CD8-positive, alpha-beta memory T cell (primary cell): ENCODE measurements around the gene CIB1. TPM values are rescaled to one million over a fixed set of nuclear protein-coding genes. Genes with fewer than 3 reads are reported as not detected.
"Not testable (repeated sequence)": the region's sequence is repeated elsewhere in the genome, so short reads cannot be mapped to it uniquely, and the experiment has no call there.

ENCODE experiments used
- CTCF ChIA-PET: fragments of 350-600 bp; sonication (Branson Sonifier 250); formaldehyde crosslinking; loops from one replicate; lab custom pipeline; 2021; ENCODE audit warnings: antibody characterized with exemption; lab: Charles Lee
- POLR2A ChIA-PET: fragments of 350-600 bp; sonication (Branson Sonifier 250); formaldehyde crosslinking; loops from one replicate; lab custom pipeline; 2021; ENCODE audit warnings: antibody characterized with exemption; lab: Charles Lee
- DNase-seq, 5 donors: peaks; one replicate each; pipeline versions ENCODE4 v3.0.0 to v3.0.0-alpha.2; 2020 to 2022; ENCODE audit warnings: mixed read lengths in 1 of 5
- H3K27ac ChIP-seq: one replicate; pipeline ENCODE4 v1.7.0; 2013; ENCODE audit warnings: low read depth, mild to moderate bottlenecking, low read length, moderate library complexity
- H3K27me3 ChIP-seq: 2 replicates; pipeline ENCODE4 v1.7.0; 2013; ENCODE audit warnings: low read length, mild to moderate bottlenecking; ENCODE audit not compliant: insufficient read depth, poor library complexity, severe bottlenecking
- H3K36me3 ChIP-seq: 2 replicates; pipeline ENCODE4 v1.7.0; 2013; ENCODE audit warnings: mild to moderate bottlenecking, low read length, moderate library complexity; ENCODE audit not compliant: insufficient read depth
- H3K4me1 ChIP-seq: 2 replicates; pipeline ENCODE4 v1.7.0; 2013; ENCODE audit warnings: mild to moderate bottlenecking, low read length, moderate library complexity; ENCODE audit not compliant: insufficient read depth
- H3K4me3 ChIP-seq: 2 replicates; pipeline ENCODE4 v1.7.0; 2013; ENCODE audit warnings: mild to moderate bottlenecking, low read length
- H3K9me3 ChIP-seq: 2 replicates; pipeline ENCODE4 v1.7.0; 2013; ENCODE audit warnings: mild to moderate bottlenecking, low read length
- H3K27ac Mint-ChIP-seq, 8 donors: one replicate each; pipeline ENCODE4 v1.8.0; 2020 to 2021; ENCODE audit warnings: mixed read lengths in 8 of 8, mild to moderate bottlenecking in 6 of 8, inconsistent platforms in 3 of 8, moderate library complexity in 3 of 8
- H3K27me3 Mint-ChIP-seq, 2 donors: one replicate each; pipeline ENCODE4 v1.8.0; 2020 to 2021; ENCODE audit warnings: mixed read lengths in 2 of 2, mild to moderate bottlenecking in 1 of 2, moderate library complexity in 1 of 2
- H3K36me3 Mint-ChIP-seq, 3 donors: one replicate each; pipeline ENCODE4 v1.8.0; 2020 to 2021; ENCODE audit warnings: mixed read lengths in 3 of 3, inconsistent platforms in 1 of 3, mild to moderate bottlenecking in 1 of 3
- H3K4me1 Mint-ChIP-seq, 3 donors: one replicate each; pipeline ENCODE4 v1.8.0; 2020 to 2021; ENCODE audit warnings: mixed read lengths in 3 of 3, inconsistent platforms in 1 of 3, mild to moderate bottlenecking in 1 of 3
- H3K4me3 Mint-ChIP-seq, 7 donors: one replicate each; pipeline ENCODE4 v1.8.0; 2020 to 2021; ENCODE audit warnings: mixed read lengths in 7 of 7, mild to moderate bottlenecking in 6 of 7, moderate library complexity in 4 of 7, inconsistent platforms in 2 of 7
- H3K9me3 Mint-ChIP-seq, 5 donors: one replicate each; pipeline ENCODE4 v1.8.0; 2020 to 2022; ENCODE audit warnings: mixed read lengths in 5 of 5, mild to moderate bottlenecking in 3 of 5, moderate library complexity in 2 of 5, inconsistent platforms in 1 of 5
- polyA plus RNA-seq: library from polyadenylated mRNA; unstranded; fragments of 300-500 nt; fragmentation: Illumina TruSeq; gene quantifications from one replicate; pipeline ENCODE4 v1.2.3, GENCODE V29; 2021
- total RNA-seq, 2 experiments: library from RNA; stranded (reverse); gene quantifications; one replicate each; pipeline ENCODE4 v1.2.3, GENCODE V29; 2021

CIB1 gene
- total and polyA plus RNA-seq, 3 experiments from 2014 or later, result 162 to 251 (median 166) TPM

- no peak overlapping the region for H3K4me3 ChIP-seq
- H3K9me3 Mint-ChIP-seq, result no peaks in the 10 kb centered on the region
Measured at GRCh38 chr15:90189781-90190467, 43.8 kb downstream of the CIB1 start.

GRCh38 chr15:90188914-90189748 is 44.6 kb downstream of the CIB1 start:
- Histone ChIP-seq H3K27ac (peak overlapping the region; percentile 38), H3K4me1 (peaks cover 39% of the 10 kb centered on the region), H3K36me3 (no peaks in the 10 kb centered on the region), H3K4me3 (no peak overlapping the region), H3K27me3 (no peaks in the 10 kb centered on the region), H3K9me3 (no peaks in the 10 kb centered on the region)
- Mint-ChIP-seq H3K4me3 (peak overlapping the region in 1 of 7 donors; percentile 60), H3K27ac (peak overlapping the region in 1 of 8 donors; percentile 25), H3K9me3 (no peaks in the 10 kb centered on the region), H3K4me1 (peaks cover 23 to 37% (median 34%) of the 10 kb centered on the region in 3 donors), H3K27me3 (peaks cover 0 to 3% of the 10 kb centered on the region in 2 donors), H3K36me3 (peaks cover 0 to 4% (median 0%) of the 10 kb centered on the region in 3 donors)
- CTCF ChIA-PET, result interaction anchor here (0.9 kb wide), 1 partner anchor 13 kb away, joined by 3 read pairs; the partner anchor contains the start of gene SEMA4B
- POLR2A ChIA-PET, result interaction anchor here (0.6 kb wide), 1 partner anchor 528 kb away, joined by 3 read pairs; the partner anchor contains the start of gene BLM
- no peak for DNase-seq

More at GRCh38 chr15:90189781-90190467, 43.8 kb downstream of the CIB1 start:
- no peaks in the 10 kb centered on the region for H3K27me3 ChIP-seq
- Mint-ChIP-seq H3K4me3 (peak overlapping the region in 1 of 7 donors; percentile 60), H3K27ac (peak overlapping the region in 1 of 8 donors; percentile 66), H3K36me3 (peaks cover 0 to 4% (median 0%) of the 10 kb centered on the region in 3 donors), H3K27me3 (peaks cover 0 to 3% of the 10 kb centered on the region in 2 donors), H3K4me1 (peaks cover 20 to 35% (median 30%) of the 10 kb centered on the region in 3 donors)
- H3K36me3 ChIP-seq, result no peaks in the 10 kb centered on the region
- H3K27ac ChIP-seq, result peak overlapping the region; percentile 6
- no peak for DNase-seq
- ChIA-PET CTCF (interaction anchor here (0.9 to 1.0 kb wide), 2 partner anchors 12 to 26 kb away, joined by 3 to 4 read pairs; partner anchors contain the start of gene SEMA4B), POLR2A (no interaction called here)
- peaks cover 34% of the 10 kb centered on the region for H3K4me1 ChIP-seq
- no peaks in the 10 kb centered on the region for H3K9me3 ChIP-seq

DNA sequence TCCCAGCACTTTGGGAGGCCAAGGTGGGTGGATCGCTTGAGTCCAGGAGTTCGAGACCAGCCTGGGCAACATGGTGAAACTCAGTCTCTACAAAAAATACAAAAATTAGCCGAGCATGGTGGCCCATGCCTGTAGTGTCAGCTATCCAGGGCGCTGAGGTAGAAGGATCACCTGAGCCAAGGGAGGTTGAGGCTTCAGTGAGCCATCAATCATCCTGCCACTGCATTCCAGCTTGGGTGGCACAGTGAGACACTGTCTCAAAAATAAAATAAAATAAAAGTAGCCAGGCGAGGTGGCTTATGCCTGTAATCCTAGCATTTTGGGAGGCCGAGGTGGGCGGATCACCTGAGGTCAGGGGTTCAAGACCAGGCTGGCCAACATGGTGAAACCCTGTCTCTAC is 45.7 kb downstream of the CIB1 start:
- H3K27ac ChIP-seq, H3K4me3 Mint-ChIP-seq, H3K9me3 Mint-ChIP-seq, DNase-seq, H3K36me3 Mint-ChIP-seq, H3K27me3 Mint-ChIP-seq, H3K4me3 ChIP-seq, H3K9me3 ChIP-seq, H3K27me3 ChIP-seq, H3K36me3 ChIP-seq, H3K27ac Mint-ChIP-seq, POLR2A ChIA-PET: not testable (repeated sequence)
- CTCF ChIA-PET, result interaction anchor here (1.4 kb wide), 1 partner anchor 13 kb away, joined by 4 read pairs; the partner anchor contains the start of gene SEMA4B
- peaks cover 22 to 35% (median 31%) of the 10 kb centered on the region in 3 donors for H3K4me1 Mint-ChIP-seq
- H3K4me1 ChIP-seq, result peaks cover 35% of the 10 kb centered on the region

DNA sequence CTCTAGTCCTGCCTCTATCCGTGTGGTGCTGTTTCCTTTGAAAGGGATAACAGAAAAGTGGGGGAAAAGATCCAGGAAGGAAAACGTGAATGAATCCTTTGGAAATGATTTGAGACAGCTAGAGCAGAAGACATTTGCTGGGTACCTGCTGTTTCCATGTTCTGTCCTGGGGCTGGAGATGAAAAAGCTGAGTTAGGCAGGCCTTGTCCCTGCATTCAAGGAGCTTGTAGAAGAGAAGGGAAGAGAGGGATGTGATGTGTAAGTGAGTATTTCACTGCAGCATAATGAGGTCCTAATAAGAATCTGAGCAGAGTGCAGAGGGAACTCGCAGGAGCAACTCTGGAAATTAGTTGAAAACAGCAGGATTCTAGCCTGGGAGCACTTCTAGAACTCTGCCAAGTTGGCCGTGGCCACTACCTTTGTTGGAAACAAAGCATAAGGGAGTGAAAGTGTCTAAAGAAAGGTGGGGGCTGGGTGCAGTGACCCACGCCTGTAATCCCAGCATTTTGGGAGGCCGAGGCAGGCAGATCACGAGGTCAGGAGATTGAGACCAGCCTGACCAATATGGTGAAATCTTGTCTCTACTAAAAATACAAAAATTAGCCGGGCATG is 46.4 kb downstream of the CIB1 start:
- Histone ChIP-seq H3K27me3 (no peaks in the 10 kb centered on the region), H3K4me3 (no peak overlapping the region), H3K4me1 (peaks cover 30% of the 10 kb centered on the region), H3K27ac (peak overlapping the region; percentile 57), H3K36me3 (no peaks in the 10 kb centered on the region), H3K9me3 (no peaks in the 10 kb centered on the region)
- peak overlapping the region in 1 of 7 donors; percentile 38 for H3K4me3 Mint-ChIP-seq
- POLR2A ChIA-PET, result interaction anchor here (0.7 to 1.0 kb wide), 3 partner anchors 9 to 94 kb away, joined by 3 to 4 read pairs (median 3); no protein-coding TSS in a partner anchor
- CTCF ChIA-PET, result interaction anchor here (0.9 to 1.4 kb wide), 3 partner anchors 13 to 86 kb away, joined by 3 to 4 read pairs (median 3); partner anchors contain the start of gene SEMA4B
- no peaks in the 10 kb centered on the region for H3K9me3 Mint-ChIP-seq
- H3K27me3 Mint-ChIP-seq, result peaks cover 0 to 3% of the 10 kb centered on the region in 2 donors
- peaks cover 18 to 30% (median 25%) of the 10 kb centered on the region in 3 donors for H3K4me1 Mint-ChIP-seq
- H3K27ac Mint-ChIP-seq, result peak overlapping the region in 2 of 8 donors; percentile 3 to 19
- no peak for DNase-seq
- peaks cover 0 to 4% (median 0%) of the 10 kb centered on the region in 3 donors for H3K36me3 Mint-ChIP-seq

DNA sequence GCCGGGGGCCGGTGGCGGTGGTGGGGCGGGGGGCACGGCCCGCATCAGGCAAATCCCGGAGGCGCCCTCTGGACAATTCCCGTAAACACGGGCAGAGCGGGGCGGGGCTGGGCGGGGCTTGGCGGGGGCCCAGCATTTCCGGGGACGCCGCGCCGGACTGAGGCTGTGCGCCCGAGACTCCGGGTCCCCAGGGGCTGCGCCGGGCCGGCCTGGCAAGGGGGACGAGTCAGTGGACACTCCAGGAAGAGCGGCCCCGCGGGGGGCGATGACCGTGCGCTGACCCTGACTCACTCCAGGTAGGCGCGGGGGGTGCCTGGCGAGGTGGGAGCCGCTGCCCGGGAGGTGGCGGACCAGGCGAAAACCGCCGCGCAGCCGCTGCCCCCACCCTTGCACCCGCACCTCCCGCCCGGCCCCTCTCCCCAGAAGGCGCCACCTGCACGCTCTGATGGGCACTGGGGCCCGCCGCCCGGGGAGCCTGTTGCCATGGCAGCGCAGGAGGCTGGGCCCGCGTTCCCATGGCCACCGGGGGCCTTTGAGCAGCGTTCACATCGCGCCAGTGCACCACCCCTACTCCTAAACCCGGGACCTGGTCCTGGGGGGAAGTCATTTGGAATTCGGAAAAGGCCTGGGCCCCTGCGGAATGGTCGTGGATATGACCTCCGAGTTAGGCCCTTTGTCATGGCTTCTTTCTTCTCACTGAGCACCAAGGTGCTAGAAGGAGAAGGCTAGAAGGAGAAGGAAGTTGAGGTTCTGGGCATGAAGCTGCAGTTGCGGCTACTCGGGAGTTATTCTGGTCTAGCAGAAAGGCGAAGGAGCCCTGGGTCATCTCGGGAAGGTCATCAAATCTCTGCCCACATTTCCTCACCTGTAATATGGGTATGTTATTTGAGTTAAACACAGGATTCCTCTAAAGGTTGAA is 48.7 kb downstream of the CIB1 start:
- no peaks in the 10 kb centered on the region for H3K9me3 Mint-ChIP-seq

GRCh38 chr15:90184119-90184785 is 49.5 kb downstream of the CIB1 start:
- Mint-ChIP-seq H3K4me1 (peaks cover 13 to 21% (median 20%) of the 10 kb centered on the region in 3 donors), H3K27ac (peak overlapping the region in 7 of 8 donors; percentile 19 to 89 (median 85)), H3K9me3 (no peaks in the 10 kb centered on the region), H3K4me3 (peak overlapping the region; percentile 74 to 91 (median 82)), H3K36me3 (peaks cover 0 to 4% (median 0%) of the 10 kb centered on the region in 3 donors), H3K27me3 (peaks cover 1 to 2% of the 10 kb centered on the region in 2 donors)
- no peaks in the 10 kb centered on the region for H3K36me3 ChIP-seq
- ChIA-PET CTCF (no interaction called here), POLR2A (interaction anchor here (1.4 kb wide), 1 partner anchor 82 kb away, joined by 6 read pairs; the partner anchor contains the start of gene NGRN)
- H3K4me3 ChIP-seq, result peak overlapping the region; percentile 63
- no peaks in the 10 kb centered on the region for H3K27me3 ChIP-seq
- no peaks in the 10 kb centered on the region for H3K9me3 ChIP-seq
- no peak for DNase-seq
- peak overlapping the region; percentile 64 for H3K27ac ChIP-seq
- peaks cover 16% of the 10 kb centered on the region for H3K4me1 ChIP-seq

More for the DNA sequence above, 48.7 kb downstream of the CIB1 start:
- Mint-ChIP-seq H3K27me3 (no peaks in the 10 kb centered on the region), H3K4me1 (peaks cover 12 to 19% (median 18%) of the 10 kb centered on the region in 3 donors), H3K36me3 (peaks cover 0 to 4% (median 0%) of the 10 kb centered on the region in 3 donors), H3K27ac (peak overlapping the region in 7 of 8 donors; percentile 7 to 85 (median 75)), H3K4me3 (peak overlapping the region; percentile 74 to 91 (median 86))
- Histone ChIP-seq H3K27ac (peak overlapping the region; percentile 64), H3K9me3 (no peaks in the 10 kb centered on the region), H3K4me3 (peak overlapping the region; percentile 63), H3K4me1 (peaks cover 16% of the 10 kb centered on the region), H3K36me3 (no peaks in the 10 kb centered on the region), H3K27me3 (no peaks in the 10 kb centered on the region)
- CTCF ChIA-PET, result no interaction called here
- POLR2A ChIA-PET, result interaction anchor here (0.9 to 1.4 kb wide), 2 partner anchors 46 to 81 kb away, joined by 3 to 6 read pairs; partner anchors contain the start of gene NGRN
- DNase-seq, result peak; percentile 37 to 81 (median 54)
